Thymus (tissue), 11 donors: ENCODE data around the gene ATXN1. TPM values are rescaled to one million over a fixed set of nuclear protein-coding genes. Genes with fewer than 3 reads are reported as not detected.

Experiments used
- DNase-seq, 9 donors: peaks; one replicate each; pipeline ENCODE4 v3.0.0-alpha.2; 2013; ENCODE audit warnings: low spot score in 9 of 9, low read depth in 6 of 9, missing footprints in 1 of 9
- H3K27ac ChIP-seq, 2 donors: one replicate each; pipeline ENCODE4 v1.5.1; 2013; ENCODE audit warnings: control low read depth in 1 of 2, low read depth in 1 of 2, low read length in 1 of 2, mild to moderate bottlenecking in 1 of 2, moderate library complexity in 1 of 2
- H3K27me3 ChIP-seq, 2 donors: one replicate each; pipeline ENCODE4 v1.5.1; 2013; ENCODE audit warnings: low read length in 1 of 2; ENCODE audit not compliant: control insufficient read depth in 2 of 2, insufficient read depth in 1 of 2
- H3K36me3 ChIP-seq, 2 donors: one replicate each; pipeline ENCODE4 v1.5.1; 2013; ENCODE audit warnings: low read length in 1 of 2, mild to moderate bottlenecking in 1 of 2, moderate library complexity in 1 of 2; ENCODE audit not compliant: control insufficient read depth in 2 of 2, insufficient read depth in 2 of 2
- H3K4me1 ChIP-seq, 2 donors: one replicate each; pipeline ENCODE4 v1.5.1; 2013; ENCODE audit warnings: low read length in 2 of 2; ENCODE audit not compliant: control insufficient read depth in 2 of 2, insufficient read depth in 2 of 2
- H3K4me3 ChIP-seq, 2 donors: one replicate each; pipeline ENCODE4 v1.5.1; 2013; ENCODE audit warnings: low read length in 2 of 2, control low read depth in 1 of 2, mild to moderate bottlenecking in 1 of 2
- H3K9me3 ChIP-seq, 2 donors: one replicate each; pipeline ENCODE4 v1.5.1; 2013; ENCODE audit warnings: low read length in 1 of 2, mild to moderate bottlenecking in 1 of 2; ENCODE audit not compliant: control insufficient read depth in 2 of 2, insufficient read depth in 1 of 2
- WGBS: extraction: QIAGEN DNeasy Blood & Tissue Kit; methylation state at CpG from one replicate; pipeline ENCODE4 v1.1.7; 2013; 5-methylcytosine and 5-hydroxymethylcytosine counted together
- polyA plus RNA-seq: library from polyadenylated mRNA; stranded (reverse); fragments of 200-250 nt; gene quantifications from one replicate; pipeline ENCODE4 v1.2.3, GENCODE V29; 2013
- total RNA-seq: library from RNA; stranded (reverse); fragments of 120-200 nt; gene quantifications from one replicate; pipeline ENCODE4 v1.2.4, GENCODE V29; 2013
- donor health status: healthy.

Gene ATXN1
- total and polyA plus RNA-seq, 2 donors: 6.8 to 7.1 TPM

- Histone ChIP-seq H3K4me3 (no peak overlapping the region), H3K4me1 (peaks cover 6 to 24% of the 10 kb centered on the region in 2 donors), H3K36me3 (no peaks in the 10 kb centered on the region), H3K27me3 (no peaks in the 10 kb centered on the region), H3K27ac (no peak overlapping the region), H3K9me3 (no peaks in the 10 kb centered on the region)
- 99% methylated on average over 2 of the region's 2 CpGs for WGBS
- DNase-seq: no peak
Measured at GRCh38 chr6:16418151-16418550, 343.1 kb downstream of the ATXN1 start.

- Histone ChIP-seq H3K4me1 (peaks cover 0 to 5% of the 10 kb centered on the region in 2 donors), H3K9me3 (no peaks in the 10 kb centered on the region), H3K27me3 (no peaks in the 10 kb centered on the region), H3K36me3 (no peaks in the 10 kb centered on the region), H3K27ac (no peak overlapping the region), H3K4me3 (no peak overlapping the region)
- WGBS: 96% methylated on average over 6 of the region's 6 CpGs
- no peak for DNase-seq
Measured at GRCh38 chr6:16415677-16416076, 345.6 kb downstream of the ATXN1 start.

- H3K36me3 ChIP-seq: no peaks in the 10 kb centered on the region
- no peak overlapping the region for H3K4me3 ChIP-seq
- WGBS: 84% methylated on average over 5 of the region's 5 CpGs
- no peaks in the 10 kb centered on the region for H3K27me3 ChIP-seq
- DNase-seq: no peak
- H3K4me1 ChIP-seq: no peaks in the 10 kb centered on the region
- H3K9me3 ChIP-seq: no peaks in the 10 kb centered on the region
- H3K27ac ChIP-seq: no peak overlapping the region
Measured at GRCh38 chr6:16414205-16414604, 347.1 kb downstream of the ATXN1 start.

- Histone ChIP-seq H3K27ac (no peak overlapping the region), H3K9me3 (no peaks in the 10 kb centered on the region), H3K27me3 (no peaks in the 10 kb centered on the region), H3K4me3 (no peak overlapping the region), H3K4me1 (no peaks in the 10 kb centered on the region), H3K36me3 (no peaks in the 10 kb centered on the region)
- WGBS: 92% methylated on average over 4 of the region's 4 CpGs
- no peak for DNase-seq
Measured at GRCh38 chr6:16413399-16413798, 347.9 kb downstream of the ATXN1 start.

- no peak for DNase-seq
- no peaks in the 10 kb centered on the region for H3K4me1 ChIP-seq
- no peaks in the 10 kb centered on the region for H3K27me3 ChIP-seq
- no peaks in the 10 kb centered on the region for H3K36me3 ChIP-seq
- H3K27ac ChIP-seq: no peak overlapping the region
- no peak overlapping the region for H3K4me3 ChIP-seq
- 86% methylated on average over 3 of the region's 3 CpGs for WGBS
- H3K9me3 ChIP-seq: no peaks in the 10 kb centered on the region
Measured at GRCh38 chr6:16412982-16413381, 348.3 kb downstream of the ATXN1 start.

GRCh38 chr6:16412171-16412570 lies 349.1 kb downstream of the ATXN1 start:
- DNase-seq: no peak
- Histone ChIP-seq H3K36me3 (no peaks in the 10 kb centered on the region), H3K27ac (no peak overlapping the region), H3K27me3 (no peaks in the 10 kb centered on the region), H3K9me3 (no peaks in the 10 kb centered on the region), H3K4me1 (no peaks in the 10 kb centered on the region), H3K4me3 (no peak overlapping the region)
- 98% methylated on average over 4 of the region's 4 CpGs for WGBS

- H3K4me1 ChIP-seq: no peaks in the 10 kb centered on the region
- peak in 8 of 9 donors; percentile 23 to 78 (median 46) for DNase-seq
- no peaks in the 10 kb centered on the region for H3K36me3 ChIP-seq
- H3K27ac ChIP-seq: no peak overlapping the region
- WGBS: 69% methylated on average over 19 of the region's 19 CpGs
- no peaks in the 10 kb centered on the region for H3K9me3 ChIP-seq
- no peak overlapping the region for H3K4me3 ChIP-seq
- H3K27me3 ChIP-seq: no peaks in the 10 kb centered on the region
Measured at GRCh38 chr6:16409531-16410441, 351.5 kb downstream of the ATXN1 start.

- no peaks in the 10 kb centered on the region for H3K9me3 ChIP-seq
- no peak for DNase-seq
- no peaks in the 10 kb centered on the region for H3K27me3 ChIP-seq
- no peak overlapping the region for H3K4me3 ChIP-seq
- H3K4me1 ChIP-seq: peaks cover 0 to 5% of the 10 kb centered on the region in 2 donors
- H3K27ac ChIP-seq: no peak overlapping the region
- H3K36me3 ChIP-seq: no peaks in the 10 kb centered on the region
- 98% methylated on average over 3 of the region's 3 CpGs for WGBS
Measured at GRCh38 chr6:16408766-16409165, 352.5 kb downstream of the ATXN1 start.

GRCh38 chr6:16406966-16407365 lies 354.3 kb downstream of the ATXN1 start:
- Histone ChIP-seq H3K4me1 (peaks cover 0 to 5% of the 10 kb centered on the region in 2 donors), H3K9me3 (no peaks in the 10 kb centered on the region), H3K27ac (no peak overlapping the region), H3K4me3 (no peak overlapping the region), H3K36me3 (no peaks in the 10 kb centered on the region), H3K27me3 (no peaks in the 10 kb centered on the region)
- no peak for DNase-seq
- WGBS: 95% methylated on average over 2 of the region's 2 CpGs
